WTC11 (cell line): ENCODE measurements around the gene GLI2. TPM values are rescaled to one million over a fixed set of nuclear protein-coding genes. Genes with fewer than 3 reads are reported as not detected.

Experiments used
- ATAC-seq: fragments of 200-7000 bp; cut with Tn5 transposase; 2 replicates; pipeline ENCODE4 v1.10.0; 2021; ENCODE audit warnings: mild to moderate bottlenecking, moderate library complexity
- CTCF ChIA-PET: fragments of 300-600 bp; sonication (Branson Sonifier 250); formaldehyde crosslinking; loops from one replicate; lab custom pipeline; 2021; ENCODE audit warnings: antibody characterized with exemption; lab: Charles Lee
- POLR2A ChIA-PET: fragments of 350-600 bp; sonication (Branson Sonifier 250); formaldehyde crosslinking; loops from one replicate; lab custom pipeline; 2021; ENCODE audit warnings: antibody characterized with exemption; lab: Charles Lee
- DNase-seq: peaks from one replicate; pipeline ENCODE4 v3.0.0; 2021; ENCODE audit warnings: low spot score
- H3K27ac Mint-ChIP-seq: 2 replicates; pipeline ENCODE4 v1.8.0; 2021; ENCODE audit warnings: mixed read lengths
- H3K27me3 Mint-ChIP-seq: 2 replicates; pipeline ENCODE4 v1.8.0; 2021; ENCODE audit warnings: low read depth, mild to moderate bottlenecking, moderate library complexity, mixed read lengths
- H3K36me3 Mint-ChIP-seq: 2 replicates; pipeline ENCODE4 v1.8.0; 2021; ENCODE audit warnings: mixed read lengths
- H3K4me1 Mint-ChIP-seq: 2 replicates; pipeline ENCODE4 v1.8.0; 2022; ENCODE audit warnings: mixed read lengths
- H3K4me3 Mint-ChIP-seq: 2 replicates; pipeline ENCODE4 v1.8.0; 2021; ENCODE audit warnings: mild to moderate bottlenecking, moderate library complexity, mixed read lengths
- H3K9me3 Mint-ChIP-seq: 2 replicates; pipeline ENCODE4 v1.8.0; 2021; ENCODE audit warnings: mixed read lengths
- ATF3 ChIP-seq: sonication (generic); formaldehyde crosslinking; conservative IDR thresholded peaks from 2 replicates; pipeline ENCODE4 v1.8.1; 2022; ENCODE audit warnings: mild to moderate bottlenecking, missing genetic modification reagents
- CBFB ChIP-seq: sonication (generic); formaldehyde crosslinking; IDR thresholded peaks from 2 replicates; pipeline ENCODE4 v1.8.1; 2022; ENCODE audit warnings: mild to moderate bottlenecking, low read depth, missing genetic modification reagents
- E2F4 ChIP-seq: sonication (generic); formaldehyde crosslinking; IDR thresholded peaks from 2 replicates; pipeline ENCODE4 v1.8.1; 2022; ENCODE audit warnings: low read depth, mild to moderate bottlenecking, moderate library complexity, missing genetic modification reagents, borderline replicate concordance
- EMX1 ChIP-seq: fragments of 250-450 bp; sonication (Bioruptor Pico); IDR thresholded peaks from 2 replicates; pipeline ENCODE4 v1.8.0; 2021; ENCODE audit warnings: mild to moderate bottlenecking
- HMGXB4 ChIP-seq: sonication (generic); formaldehyde crosslinking; IDR thresholded peaks from 2 replicates; pipeline ENCODE4 v1.8.1; 2023; ENCODE audit warnings: mild to moderate bottlenecking, moderate library complexity, missing genetic modification reagents
- MLX ChIP-seq: sonication (generic); formaldehyde crosslinking; IDR thresholded peaks from 2 replicates; pipeline ENCODE4 v1.8.1; 2023; ENCODE audit warnings: mild to moderate bottlenecking, missing genetic modification reagents, moderate library complexity
- NFE2L1 ChIP-seq: sonication (generic); formaldehyde crosslinking; IDR thresholded peaks from 2 replicates; pipeline ENCODE4 v1.8.1; 2023; ENCODE audit warnings: missing genetic modification reagents
- NR3C1 ChIP-seq: sonication (generic); formaldehyde crosslinking; conservative IDR thresholded peaks from 2 replicates; pipeline ENCODE4 v1.8.1; 2023; ENCODE audit warnings: low read depth, mild to moderate bottlenecking, missing genetic modification reagents
- PRRX2 ChIP-seq: fragments of 250-450 bp; sonication (Bioruptor Pico); IDR thresholded peaks from 2 replicates; pipeline ENCODE4 v1.8.0; 2021; ENCODE audit warnings: mild to moderate bottlenecking
- RORB ChIP-seq: fragments of 250-450 bp; sonication (Bioruptor Pico); IDR thresholded peaks from 2 replicates; pipeline ENCODE4 v1.9.0; 2021; ENCODE audit warnings: mild to moderate bottlenecking
- TCF7 ChIP-seq: sonication (generic); formaldehyde crosslinking; IDR thresholded peaks from 2 replicates; pipeline ENCODE4 v1.8.0; 2022; ENCODE audit warnings: mild to moderate bottlenecking, low read depth, missing genetic modification reagents, moderate library complexity
- ZNF138 ChIP-seq: sonication (generic); formaldehyde crosslinking; conservative IDR thresholded peaks from 2 replicates; pipeline ENCODE4 v1.8.1; 2022; ENCODE audit warnings: mild to moderate bottlenecking, moderate library complexity, missing genetic modification reagents
- ZNF396 ChIP-seq: fragments of 250-450 bp; sonication (Bioruptor Pico); IDR thresholded peaks from 2 replicates; pipeline ENCODE4 v1.8.0; 2021; ENCODE audit warnings: mild to moderate bottlenecking, moderate library complexity, borderline replicate concordance
- ZNF532 ChIP-seq: fragments of 250-450 bp; sonication (Bioruptor Pico); IDR thresholded peaks from 2 replicates; pipeline ENCODE4 v1.9.0; 2021; ENCODE audit warnings: mild to moderate bottlenecking, borderline replicate concordance
- ZNF671 ChIP-seq: fragments of 250-450 bp; sonication (Bioruptor Pico); IDR thresholded peaks from 2 replicates; pipeline ENCODE4 v1.8.0; 2021; ENCODE audit warnings: mild to moderate bottlenecking
- ZSCAN18 ChIP-seq: fragments of 250-450 bp; sonication (Bioruptor Pico); IDR thresholded peaks from 2 replicates; pipeline ENCODE4 v2.1.2; 2022; ENCODE audit warnings: mild to moderate bottlenecking, moderate library complexity
- total RNA-seq: library from RNA; stranded (reverse); gene quantifications from 3 replicates; pipeline ENCODE4 v1.2.3, GENCODE V29; 2021
- TF ChIP-seq, protein P1 (sequence below): sonication (generic); formaldehyde crosslinking; IDR thresholded peaks from 2 replicates; pipeline ENCODE4 v1.8.0; 2022; ENCODE audit warnings: mild to moderate bottlenecking, missing genetic modification reagents
- TF ChIP-seq, protein P2 (sequence below): fragments of 250-450 bp; sonication (Bioruptor Pico); IDR thresholded peaks from 2 replicates; pipeline ENCODE4 v1.9.0; 2021; ENCODE audit warnings: mild to moderate bottlenecking

GLI2 gene
- total RNA-seq, 1 experiment from 2014 or later: 60.9 TPM

GRCh38 chr2:120719491-120719890 lies 16.2 kb upstream of the GLI2 start (continued):
- TF ChIP-seq, protein P1, sequence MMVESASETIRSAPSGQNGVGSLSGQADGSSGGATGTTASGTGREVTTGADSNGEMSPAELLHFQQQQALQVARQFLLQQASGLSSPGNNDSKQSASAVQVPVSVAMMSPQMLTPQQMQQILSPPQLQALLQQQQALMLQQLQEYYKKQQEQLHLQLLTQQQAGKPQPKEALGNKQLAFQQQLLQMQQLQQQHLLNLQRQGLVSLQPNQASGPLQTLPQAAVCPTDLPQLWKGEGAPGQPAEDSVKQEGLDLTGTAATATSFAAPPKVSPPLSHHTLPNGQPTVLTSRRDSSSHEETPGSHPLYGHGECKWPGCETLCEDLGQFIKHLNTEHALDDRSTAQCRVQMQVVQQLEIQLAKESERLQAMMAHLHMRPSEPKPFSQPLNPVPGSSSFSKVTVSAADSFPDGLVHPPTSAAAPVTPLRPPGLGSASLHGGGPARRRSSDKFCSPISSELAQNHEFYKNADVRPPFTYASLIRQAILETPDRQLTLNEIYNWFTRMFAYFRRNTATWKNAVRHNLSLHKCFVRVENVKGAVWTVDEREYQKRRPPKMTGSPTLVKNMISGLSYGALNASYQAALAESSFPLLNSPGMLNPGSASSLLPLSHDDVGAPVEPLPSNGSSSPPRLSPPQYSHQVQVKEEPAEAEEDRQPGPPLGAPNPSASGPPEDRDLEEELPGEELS (CRISPR knock-in tag): no peak
- no peak for TF ChIP-seq ZNF138

DNA sequence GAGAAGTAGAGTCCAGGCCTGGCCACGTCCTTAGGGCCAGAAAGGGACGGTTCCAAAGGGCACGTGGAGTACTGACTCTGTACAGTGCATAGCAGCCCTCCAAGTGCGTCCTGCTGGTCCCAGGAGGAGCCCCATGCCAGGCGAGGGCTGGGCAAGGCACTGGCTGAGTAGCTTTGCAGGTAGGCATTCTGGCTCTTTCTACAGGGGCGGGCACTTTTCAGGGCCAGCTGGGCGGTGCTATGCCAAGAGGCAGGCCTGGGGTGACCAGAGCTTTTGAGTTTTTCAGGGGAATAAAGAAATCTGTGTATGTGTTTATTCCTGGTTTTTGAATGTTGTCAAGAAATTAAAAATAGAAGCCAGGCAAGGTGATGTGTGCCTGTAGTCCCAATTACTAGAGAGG lies 15.4 kb upstream of the GLI2 start:
- peaks cover 11% of the 10 kb centered on the region for H3K36me3 Mint-ChIP-seq
- TF ChIP-seq ZNF532 (CRISPR knock-in tag) (no peak), ZSCAN18 (CRISPR knock-in tag) (no peak), CBFB (CRISPR knock-in tag) (no peak), MLX (CRISPR knock-in tag) (no peak), RORB (CRISPR knock-in tag) (no peak), E2F4 (CRISPR knock-in tag) (no peak), EMX1 (CRISPR knock-in tag) (no peak), HMGXB4 (CRISPR knock-in tag) (no peak), NFE2L1 (CRISPR knock-in tag) (no peak), NR3C1 (no peak), ATF3 (no peak), PRRX2 (no peak), ZNF671 (CRISPR knock-in tag) (no peak), TCF7 (CRISPR knock-in tag) (no peak), ZNF396 (no peak)
- TF ChIP-seq, protein P2, sequence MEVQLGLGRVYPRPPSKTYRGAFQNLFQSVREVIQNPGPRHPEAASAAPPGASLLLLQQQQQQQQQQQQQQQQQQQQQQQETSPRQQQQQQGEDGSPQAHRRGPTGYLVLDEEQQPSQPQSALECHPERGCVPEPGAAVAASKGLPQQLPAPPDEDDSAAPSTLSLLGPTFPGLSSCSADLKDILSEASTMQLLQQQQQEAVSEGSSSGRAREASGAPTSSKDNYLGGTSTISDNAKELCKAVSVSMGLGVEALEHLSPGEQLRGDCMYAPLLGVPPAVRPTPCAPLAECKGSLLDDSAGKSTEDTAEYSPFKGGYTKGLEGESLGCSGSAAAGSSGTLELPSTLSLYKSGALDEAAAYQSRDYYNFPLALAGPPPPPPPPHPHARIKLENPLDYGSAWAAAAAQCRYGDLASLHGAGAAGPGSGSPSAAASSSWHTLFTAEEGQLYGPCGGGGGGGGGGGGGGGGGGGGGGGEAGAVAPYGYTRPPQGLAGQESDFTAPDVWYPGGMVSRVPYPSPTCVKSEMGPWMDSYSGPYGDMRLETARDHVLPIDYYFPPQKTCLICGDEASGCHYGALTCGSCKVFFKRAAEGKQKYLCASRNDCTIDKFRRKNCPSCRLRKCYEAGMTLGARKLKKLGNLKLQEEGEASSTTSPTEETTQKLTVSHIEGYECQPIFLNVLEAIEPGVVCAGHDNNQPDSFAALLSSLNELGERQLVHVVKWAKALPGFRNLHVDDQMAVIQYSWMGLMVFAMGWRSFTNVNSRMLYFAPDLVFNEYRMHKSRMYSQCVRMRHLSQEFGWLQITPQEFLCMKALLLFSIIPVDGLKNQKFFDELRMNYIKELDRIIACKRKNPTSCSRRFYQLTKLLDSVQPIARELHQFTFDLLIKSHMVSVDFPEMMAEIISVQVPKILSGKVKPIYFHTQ (CRISPR knock-in tag): no peak
- TF ChIP-seq, all 79 proteins: peak for 0
- Mint-ChIP-seq H3K4me1 (peaks cover 27% of the 10 kb centered on the region), H3K4me3 (no peak overlapping the region), H3K27ac (no peak overlapping the region), H3K9me3 (peaks cover 12% of the 10 kb centered on the region), H3K27me3 (peaks cover 66% of the 10 kb centered on the region)
- CTCF ChIA-PET: interaction anchor here (1.2 kb wide), 1 partner anchor 356 kb away, joined by 6 read pairs; no protein-coding TSS in a partner anchor
- POLR2A ChIA-PET: no interaction called here
- DNase-seq (no peak), ATAC-seq (no peak)
